PFSK-1 (cell line): ENCODE measurements around the gene SLC24A5.

Source experiments
- POLR2AphosphoS5 ChIP-seq: IDR thresholded peaks from 2 replicates; pipeline ENCODE4 v1.6.1; 2012; ENCODE audit warnings: low read depth, mild to moderate bottlenecking, control low read depth, low read length, moderate library complexity
- REST ChIP-seq, 2 experiments: IDR thresholded peaks; 2 replicates each; pipeline versions ENCODE4 v1.6.1 to v1.8.0; 2011 to 2012; ENCODE audit warnings: low read depth in 2 of 2, low read length in 2 of 2, control low read depth in 1 of 2, inconsistent platforms in 1 of 2, mild to moderate bottlenecking in 1 of 2, moderate library complexity in 1 of 2; ENCODE audit not compliant: insufficient read depth in 1 of 2
- SIN3A ChIP-seq: IDR thresholded peaks from 2 replicates; pipeline ENCODE4 v1.6.1; 2012; ENCODE audit warnings: mild to moderate bottlenecking, low read length, moderate library complexity, borderline replicate concordance; ENCODE audit not compliant: insufficient read depth

GRCh38 chr15:48097264-48097663 is 23.5 kb upstream of the SLC24A5 start:
- TF ChIP-seq REST (IDR thresholded peaks at IDR 0.05; ENCODE audit: insufficient read depth in 1 of 2, low read depth in 2 of 2, low read length in 2 of 2) (no peak), POLR2AphosphoS5 (no peak), SIN3A (no peak)
